ENCODE measurements around the gene FSHB. TPM values are rescaled to one million over a fixed set of nuclear protein-coding genes. Genes with fewer than 3 reads are reported as not detected.

The FSHB gene
- polyA plus RNA-seq, 1 donor from 2014 or later = not detected

GRCh38 chr11:30270671-30271070 lies 39.9 kb downstream of the FSHB start:
- Histone ChIP-seq H3K79me2 (replicated peaks; ENCODE audit: insufficient read depth, low read length) (no peaks in the 10 kb centered on the region), H3K9me3 (ENCODE audit: low read length) (no peaks in the 10 kb centered on the region), H3K9ac (ENCODE audit: low read length) (no peak overlapping the region), H2AFZ (ENCODE audit: low read depth, low read length) (no peak overlapping the region), H3K4me2 (ENCODE audit: low read length) (no peak overlapping the region), H3K27me3 (ENCODE audit: insufficient read depth, low read depth, low read length) (no peaks in the 10 kb centered on the region), H3K27ac (ENCODE audit: low read length) (no peak overlapping the region), H3K4me3 (ENCODE audit: low read length) (no peak overlapping the region), H3F3A (ENCODE audit: insufficient read depth, low read length, poor library complexity, severe bottlenecking) (no peaks in the 10 kb centered on the region), H3K36me3 (ENCODE audit: insufficient read depth, low read length) (no peaks in the 10 kb centered on the region), H4K20me1 (ENCODE audit: insufficient read depth) (no peaks in the 10 kb centered on the region), H3K9me2 (ENCODE audit: insufficient read depth, low read length) (no peaks in the 10 kb centered on the region)
- TF ChIP-seq MXI1 (conservative IDR thresholded peaks at IDR 0.05; ENCODE audit: poor library complexity, severe bottlenecking) (no peak), POLR2AphosphoS5 (IDR thresholded peaks at IDR 0.05) (no peak), CTCF (IDR thresholded peaks at IDR 0.05; ENCODE audit: poor library complexity, severe bottlenecking) (no peak), REST (IDR thresholded peaks at IDR 0.05; ENCODE audit: borderline replicate concordance) (no peak), SMC3 (conservative IDR thresholded peaks at IDR 0.05; ENCODE audit: poor library complexity) (no peak), EP300 (conservative IDR thresholded peaks at IDR 0.05; ENCODE audit: poor library complexity, severe bottlenecking) (no peak), EZH2 (IDR thresholded peaks at IDR 0.05; ENCODE audit: borderline replicate concordance, insufficient read depth, low read length, poor library complexity, severe bottlenecking) (no peak), TAF1 (IDR thresholded peaks at IDR 0.05; ENCODE audit: low read depth) (no peak), RAD21 (conservative IDR thresholded peaks at IDR 0.05) (no peak)

- Histone ChIP-seq H3K9ac (ENCODE audit: low read length) (no peak overlapping the region), H3K27ac (ENCODE audit: low read length) (no peak overlapping the region), H2AFZ (ENCODE audit: low read depth, low read length) (no peak overlapping the region), H3K4me2 (ENCODE audit: low read length) (no peak overlapping the region), H3K9me2 (ENCODE audit: insufficient read depth, low read length) (no peaks in the 10 kb centered on the region), H3F3A (ENCODE audit: insufficient read depth, low read length, poor library complexity, severe bottlenecking) (no peaks in the 10 kb centered on the region), H3K9me3 (ENCODE audit: low read length) (no peaks in the 10 kb centered on the region), H3K36me3 (ENCODE audit: insufficient read depth, low read length) (no peaks in the 10 kb centered on the region), H3K27me3 (ENCODE audit: insufficient read depth, low read depth, low read length) (no peaks in the 10 kb centered on the region), H3K79me2 (replicated peaks; ENCODE audit: insufficient read depth, low read length) (no peaks in the 10 kb centered on the region), H4K20me1 (ENCODE audit: insufficient read depth) (no peaks in the 10 kb centered on the region), H3K4me3 (ENCODE audit: low read length) (no peak overlapping the region)
- TF ChIP-seq EP300 (conservative IDR thresholded peaks at IDR 0.05; ENCODE audit: poor library complexity, severe bottlenecking) (no peak), MXI1 (conservative IDR thresholded peaks at IDR 0.05; ENCODE audit: poor library complexity, severe bottlenecking) (no peak), CTCF (IDR thresholded peaks at IDR 0.05; ENCODE audit: poor library complexity, severe bottlenecking) (no peak), POLR2AphosphoS5 (IDR thresholded peaks at IDR 0.05) (no peak), SMC3 (conservative IDR thresholded peaks at IDR 0.05; ENCODE audit: poor library complexity) (no peak), EZH2 (IDR thresholded peaks at IDR 0.05; ENCODE audit: borderline replicate concordance, insufficient read depth, low read length, poor library complexity, severe bottlenecking) (no peak), REST (IDR thresholded peaks at IDR 0.05; ENCODE audit: borderline replicate concordance) (no peak), RAD21 (conservative IDR thresholded peaks at IDR 0.05) (no peak), TAF1 (IDR thresholded peaks at IDR 0.05; ENCODE audit: low read depth) (no peak)
These were observed 46.4 kb downstream of the FSHB start for GRCh38 chr11:30277176-30277575.

Data from neural cell (in vitro differentiated cells).